ENCODE data around the gene HOXA13.

GRCh38 chr7:27212497-27213432 is 12.9 kb upstream of the HOXA13 start:
- TF ChIP-seq SUZ12 (IDR thresholded peaks at IDR 0.05; ENCODE audit: extremely low read depth, insufficient read depth, insufficient read length) (no peak), YY1 (IDR thresholded peaks at IDR 0.05; ENCODE audit: insufficient read depth, insufficient read length) (no peak)
